ENCODE results near the gene UIMC1.

- TF ChIP-seq CTCF (IDR thresholded peaks at IDR 0.05) (no peak), EZH2 (IDR thresholded peaks at IDR 0.05; ENCODE audit: borderline replicate concordance, insufficient read depth, low read depth, low read length, poor library complexity, severe bottlenecking) (no peak)
Measured at GRCh38 chr5:176857216-176857893, 149.2 kb downstream of the UIMC1 start.

All from B cell (primary cell).